Panc1 (cell line): Measurements from ENCODE around the gene DGKZ.

Experiments
- CTCF ChIP-seq: fragments of 450-650 bp; IDR thresholded peaks from 2 replicates; pipeline ENCODE4 v1.5.1; 2017; ENCODE audit warnings: mild to moderate bottlenecking
- POLR2AphosphoS5 ChIP-seq: IDR thresholded peaks from 2 replicates; pipeline ENCODE4 v1.6.1; 2012; ENCODE audit warnings: mild to moderate bottlenecking, low read depth, low read length, moderate library complexity
- REST ChIP-seq, 2 experiments: IDR thresholded peaks; 2 replicates each; pipeline ENCODE4 v1.6.1; 2011 to 2012; ENCODE audit warnings: low read depth in 2 of 2, control low read depth in 1 of 2, low read length in 1 of 2, mild to moderate bottlenecking in 1 of 2, moderate library complexity in 1 of 2; ENCODE audit not compliant: insufficient read depth in 1 of 2
- TCF7L2 ChIP-seq: IDR thresholded peaks from 2 replicates; pipeline ENCODE4 v1.6.1; 2011; ENCODE audit warnings: mild to moderate bottlenecking, low read depth, low read length, inconsistent platforms

- no peak for TF ChIP-seq CTCF
- TF ChIP-seq REST (IDR thresholded peaks at IDR 0.05; ENCODE audit: insufficient read depth in 1 of 2, low read depth in 2 of 2, low read length in 1 of 2): no peak
- no peak for TF ChIP-seq POLR2AphosphoS5
- no peak for TF ChIP-seq TCF7L2
These were observed 44.4 kb upstream of the DGKZ start for GRCh38 chr11:46302866-46303265.
